ENCODE results near the gene STYXL2.

GRCh38 chr1:167065471-167065870 lies 28.4 kb upstream of the STYXL2 start:
- TF ChIP-seq KDM1A (IDR thresholded peaks at IDR 0.05) (no peak), ZKSCAN3 (CRISPR knock-in tag; IDR thresholded peaks at IDR 0.05) (no peak), TCF7 (IDR thresholded peaks at IDR 0.05; ENCODE audit: borderline replicate concordance) (no peak)
- TF ChIP-seq, protein P1, sequence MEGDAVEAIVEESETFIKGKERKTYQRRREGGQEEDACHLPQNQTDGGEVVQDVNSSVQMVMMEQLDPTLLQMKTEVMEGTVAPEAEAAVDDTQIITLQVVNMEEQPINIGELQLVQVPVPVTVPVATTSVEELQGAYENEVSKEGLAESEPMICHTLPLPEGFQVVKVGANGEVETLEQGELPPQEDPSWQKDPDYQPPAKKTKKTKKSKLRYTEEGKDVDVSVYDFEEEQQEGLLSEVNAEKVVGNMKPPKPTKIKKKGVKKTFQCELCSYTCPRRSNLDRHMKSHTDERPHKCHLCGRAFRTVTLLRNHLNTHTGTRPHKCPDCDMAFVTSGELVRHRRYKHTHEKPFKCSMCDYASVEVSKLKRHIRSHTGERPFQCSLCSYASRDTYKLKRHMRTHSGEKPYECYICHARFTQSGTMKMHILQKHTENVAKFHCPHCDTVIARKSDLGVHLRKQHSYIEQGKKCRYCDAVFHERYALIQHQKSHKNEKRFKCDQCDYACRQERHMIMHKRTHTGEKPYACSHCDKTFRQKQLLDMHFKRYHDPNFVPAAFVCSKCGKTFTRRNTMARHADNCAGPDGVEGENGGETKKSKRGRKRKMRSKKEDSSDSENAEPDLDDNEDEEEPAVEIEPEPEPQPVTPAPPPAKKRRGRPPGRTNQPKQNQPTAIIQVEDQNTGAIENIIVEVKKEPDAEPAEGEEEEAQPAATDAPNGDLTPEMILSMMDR (IDR thresholded peaks at IDR 0.05 in 2 of 3, conservative IDR thresholded peaks at IDR 0.05 in 1 of 3; ENCODE audit: insufficient read depth in 2 of 3, low read depth in 1 of 3, low read length in 3 of 3): no peak
